ENCODE measurements around the gene DNAH6.

DNAH6 gene

DNA sequence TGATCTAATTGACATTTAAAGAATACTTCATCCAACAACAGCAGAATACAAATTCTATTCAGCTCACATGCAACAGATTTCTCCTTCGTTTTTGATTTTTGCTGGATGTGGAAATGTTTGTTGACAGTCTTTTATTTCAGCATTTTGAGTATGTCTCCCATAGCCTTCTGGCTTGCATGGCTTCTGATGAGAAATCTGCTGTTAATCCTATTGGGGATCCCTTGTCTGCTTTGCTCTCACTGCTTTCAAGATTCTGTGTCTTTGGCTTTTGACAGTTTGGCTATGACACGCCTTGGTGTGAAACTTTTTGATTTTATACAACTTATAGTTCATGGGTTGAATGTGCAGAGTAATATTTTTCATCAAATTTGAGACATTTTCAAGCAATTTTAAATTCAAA is 319.9 kb downstream of the DNAH6 start:
- H3K27me3 Mint-ChIP-seq (ENCODE audit: low read depth, poor library complexity) = no peaks in the 10 kb centered on the region
- TF ChIP-seq, protein P1, sequence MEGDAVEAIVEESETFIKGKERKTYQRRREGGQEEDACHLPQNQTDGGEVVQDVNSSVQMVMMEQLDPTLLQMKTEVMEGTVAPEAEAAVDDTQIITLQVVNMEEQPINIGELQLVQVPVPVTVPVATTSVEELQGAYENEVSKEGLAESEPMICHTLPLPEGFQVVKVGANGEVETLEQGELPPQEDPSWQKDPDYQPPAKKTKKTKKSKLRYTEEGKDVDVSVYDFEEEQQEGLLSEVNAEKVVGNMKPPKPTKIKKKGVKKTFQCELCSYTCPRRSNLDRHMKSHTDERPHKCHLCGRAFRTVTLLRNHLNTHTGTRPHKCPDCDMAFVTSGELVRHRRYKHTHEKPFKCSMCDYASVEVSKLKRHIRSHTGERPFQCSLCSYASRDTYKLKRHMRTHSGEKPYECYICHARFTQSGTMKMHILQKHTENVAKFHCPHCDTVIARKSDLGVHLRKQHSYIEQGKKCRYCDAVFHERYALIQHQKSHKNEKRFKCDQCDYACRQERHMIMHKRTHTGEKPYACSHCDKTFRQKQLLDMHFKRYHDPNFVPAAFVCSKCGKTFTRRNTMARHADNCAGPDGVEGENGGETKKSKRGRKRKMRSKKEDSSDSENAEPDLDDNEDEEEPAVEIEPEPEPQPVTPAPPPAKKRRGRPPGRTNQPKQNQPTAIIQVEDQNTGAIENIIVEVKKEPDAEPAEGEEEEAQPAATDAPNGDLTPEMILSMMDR (IDR thresholded peaks at IDR 0.05) = no peak
- peaks cover 15% of the 10 kb centered on the region for H3K36me3 Mint-ChIP-seq (ENCODE audit: low read depth)
- peaks cover 28% of the 10 kb centered on the region for H3K9me3 Mint-ChIP-seq
- no peak for DNase-seq
- no peak overlapping the region for H3K27ac Mint-ChIP-seq
- H3K4me1 Mint-ChIP-seq = peaks cover 13% of the 10 kb centered on the region
- no peak overlapping the region for H3K4me3 Mint-ChIP-seq

DNA sequence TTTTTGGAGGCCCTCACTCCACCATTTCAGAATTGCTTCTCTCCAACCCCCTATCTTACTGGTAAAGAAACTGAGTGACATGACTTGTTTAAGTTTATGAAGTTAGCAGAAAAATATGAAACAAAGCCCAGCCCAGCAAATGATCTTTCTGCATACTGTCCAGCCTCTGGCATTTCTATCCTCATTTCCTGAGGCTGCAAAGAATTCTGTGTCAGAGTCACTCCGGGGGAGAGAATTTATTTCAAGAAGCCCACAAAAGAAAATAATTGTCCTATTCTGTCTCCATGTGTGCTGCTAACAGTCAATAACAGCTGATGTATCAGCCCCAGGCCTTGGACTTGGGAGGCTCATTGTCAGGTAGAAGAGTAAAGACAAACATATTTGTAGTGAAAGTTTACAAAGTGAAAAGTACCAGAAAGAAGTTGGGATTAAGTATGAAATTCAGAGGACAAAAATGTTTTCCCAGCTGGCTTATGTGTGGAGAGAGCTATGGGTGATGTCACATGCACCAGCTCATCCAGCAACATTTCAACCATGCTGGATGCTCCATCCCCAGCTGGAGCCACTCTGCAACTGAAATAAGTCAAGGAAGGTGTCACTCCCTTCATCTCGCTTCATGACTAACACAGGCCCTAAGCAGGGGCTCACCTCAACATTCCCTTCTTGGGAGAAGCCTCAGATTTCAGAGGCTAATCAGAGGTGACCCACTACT is 322.3 kb downstream of the DNAH6 start:
- TF ChIP-seq, protein P1 (IDR thresholded peaks at IDR 0.05) = no peak
- Mint-ChIP-seq H3K4me1 (peaks cover 13% of the 10 kb centered on the region), H3K36me3 (ENCODE audit: low read depth) (peaks cover 15% of the 10 kb centered on the region), H3K9me3 (peaks cover 28% of the 10 kb centered on the region), H3K27me3 (ENCODE audit: low read depth, poor library complexity) (no peaks in the 10 kb centered on the region), H3K27ac (no peak overlapping the region), H3K4me3 (no peak overlapping the region)
- DNase-seq = no peak

DNA sequence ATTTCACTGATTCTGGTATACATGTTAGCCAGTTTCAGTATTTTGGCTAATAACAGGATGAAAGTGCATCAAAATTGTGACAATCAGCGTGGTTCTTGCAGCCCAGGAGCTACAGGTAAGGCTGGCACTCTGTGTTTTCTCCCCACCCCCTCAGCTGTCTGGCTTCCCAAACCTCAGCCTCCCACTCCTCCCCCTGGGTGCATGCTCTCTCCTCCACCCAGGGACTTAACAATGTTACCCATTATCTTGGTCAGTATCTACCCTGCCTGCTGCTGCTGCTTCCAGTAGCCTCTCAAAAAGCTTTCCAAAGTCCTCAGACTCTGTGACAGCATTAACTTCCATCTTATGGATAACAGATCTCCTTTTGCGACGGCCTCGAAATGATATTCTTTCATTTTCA is 323.6 kb downstream of the DNAH6 start:
- Mint-ChIP-seq H3K4me1 (peaks cover 13% of the 10 kb centered on the region), H3K36me3 (ENCODE audit: low read depth) (peaks cover 15% of the 10 kb centered on the region), H3K4me3 (no peak overlapping the region), H3K27me3 (ENCODE audit: low read depth, poor library complexity) (peaks cover 4% of the 10 kb centered on the region), H3K27ac (no peak overlapping the region), H3K9me3 (peaks cover 27% of the 10 kb centered on the region)
- DNase-seq = no peak
- TF ChIP-seq, protein P1 (IDR thresholded peaks at IDR 0.05) = no peak

DNA sequence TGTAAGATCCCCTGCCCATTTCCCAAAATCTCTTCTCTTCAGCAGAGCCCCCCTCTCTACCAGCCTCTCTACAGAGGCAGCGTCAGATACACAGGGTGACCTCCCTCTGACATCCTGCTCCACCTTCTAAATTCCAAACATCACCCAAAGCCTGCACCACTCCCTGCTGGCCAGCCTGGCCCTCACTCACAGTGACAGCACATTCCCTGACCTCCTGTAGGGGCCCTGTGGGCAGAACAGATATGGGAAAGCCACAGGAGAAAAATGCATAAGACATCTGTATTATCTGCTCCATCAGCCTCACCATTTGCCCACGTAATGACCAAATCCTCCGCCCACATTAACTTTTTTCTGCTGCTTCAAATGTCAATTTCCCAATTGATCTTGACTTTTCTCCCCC is 324.0 kb downstream of the DNAH6 start:
- peaks cover 13% of the 10 kb centered on the region for H3K4me1 Mint-ChIP-seq
- TF ChIP-seq, protein P1 (IDR thresholded peaks at IDR 0.05) = no peak
- H3K36me3 Mint-ChIP-seq (ENCODE audit: low read depth) = peaks cover 15% of the 10 kb centered on the region
- no peak overlapping the region for H3K4me3 Mint-ChIP-seq
- peaks cover 25% of the 10 kb centered on the region for H3K9me3 Mint-ChIP-seq
- peaks cover 4% of the 10 kb centered on the region for H3K27me3 Mint-ChIP-seq (ENCODE audit: low read depth, poor library complexity)
- H3K27ac Mint-ChIP-seq = no peak overlapping the region
- no peak for DNase-seq

DNA sequence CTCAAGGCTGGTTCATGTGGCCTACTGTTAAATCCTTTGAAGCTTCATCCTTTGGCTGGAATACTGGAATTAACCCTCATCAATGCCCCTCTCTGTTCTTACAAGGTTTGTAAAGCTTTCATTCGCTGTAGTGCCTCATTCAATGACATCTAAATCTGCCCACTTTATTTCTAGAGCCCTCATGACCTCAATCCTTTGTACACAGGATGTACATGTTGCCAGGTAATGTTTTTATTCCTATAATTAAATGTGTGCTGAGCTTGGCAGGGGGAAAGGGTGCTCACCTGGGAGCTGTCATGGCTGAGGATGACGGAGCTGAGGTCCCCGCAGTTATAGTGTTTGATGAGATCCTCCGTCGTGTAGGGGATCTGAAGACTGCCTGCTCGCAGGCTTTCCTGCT is 325.3 kb downstream of the DNAH6 start:
- H3K36me3 Mint-ChIP-seq (ENCODE audit: low read depth) = peaks cover 12% of the 10 kb centered on the region
- H3K27me3 Mint-ChIP-seq (ENCODE audit: low read depth, poor library complexity) = peaks cover 4% of the 10 kb centered on the region
- H3K9me3 Mint-ChIP-seq = peaks cover 14% of the 10 kb centered on the region
- no peak overlapping the region for H3K27ac Mint-ChIP-seq
- TF ChIP-seq, protein P1 (IDR thresholded peaks at IDR 0.05) = no peak
- DNase-seq = no peak
- peaks cover 18% of the 10 kb centered on the region for H3K4me1 Mint-ChIP-seq
- H3K4me3 Mint-ChIP-seq = no peak overlapping the region

DNA sequence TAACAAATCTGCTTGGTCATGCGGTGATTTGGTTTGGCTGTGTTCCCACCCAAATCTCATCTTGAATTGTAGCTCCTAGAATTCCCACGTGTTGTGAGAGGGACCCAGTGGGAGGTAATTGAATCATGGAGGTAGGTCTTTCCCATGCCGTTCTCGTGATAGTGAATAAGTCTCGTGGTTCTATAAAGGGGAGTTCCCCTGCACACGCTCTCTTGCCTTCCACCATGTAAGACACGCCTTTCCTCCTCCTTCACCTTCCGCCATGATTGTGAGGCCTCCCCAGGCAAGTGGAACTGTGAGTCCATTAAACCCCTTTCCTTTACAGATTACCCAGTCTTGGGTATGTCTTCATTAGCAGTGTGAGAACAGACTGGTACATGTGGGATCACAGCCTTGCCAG is 327.8 kb downstream of the DNAH6 start:
- Mint-ChIP-seq H3K36me3 (ENCODE audit: low read depth) (no peaks in the 10 kb centered on the region), H3K27me3 (ENCODE audit: low read depth, poor library complexity) (peaks cover 4% of the 10 kb centered on the region), H3K4me1 (peaks cover 18% of the 10 kb centered on the region), H3K4me3 (no peak overlapping the region), H3K27ac (no peak overlapping the region), H3K9me3 (no peaks in the 10 kb centered on the region)
- DNase-seq = no peak
- TF ChIP-seq, protein P1 (IDR thresholded peaks at IDR 0.05) = no peak
